DMS79 treated with DMSO at 0.1 percent for 48 hours (cell line): ENCODE results near the gene LMCD1.
A peak's percentile ranks its signal among the peaks of the same experiment; 100 is the strongest.

Source experiments
- DNase-seq: peaks from one replicate; lab custom pipeline; 2025; lab: John Stamatoyannopoulos, UW

Gene LMCD1

GRCh38 chr3:8505621-8506020 is 4.0 kb downstream of the LMCD1 start:
- peak; percentile 3 for DNase-seq

- peak; percentile 20 for DNase-seq
These were observed 5.0 kb downstream of the LMCD1 start for GRCh38 chr3:8506571-8507061.

GRCh38 chr3:8507496-8507895 is 5.9 kb downstream of the LMCD1 start:
- DNase-seq: no peak

- DNase-seq: no peak
These were observed 8.3 kb downstream of the LMCD1 start for GRCh38 chr3:8509961-8510360.

GRCh38 chr3:8512234-8512633 is 10.6 kb downstream of the LMCD1 start:
- no peak for DNase-seq

- no peak for DNase-seq
These were observed 14.5 kb downstream of the LMCD1 start for GRCh38 chr3:8516047-8516661.

GRCh38 chr3:8516783-8517182 is 15.2 kb downstream of the LMCD1 start:
- no peak for DNase-seq

- DNase-seq: no peak
These were observed 15.9 kb downstream of the LMCD1 start for GRCh38 chr3:8517487-8517886.

GRCh38 chr3:8518138-8518537 is 16.5 kb downstream of the LMCD1 start:
- no peak for DNase-seq

GRCh38 chr3:8519156-8519555 is 17.5 kb downstream of the LMCD1 start:
- no peak for DNase-seq

GRCh38 chr3:8519774-8520448 is 18.3 kb downstream of the LMCD1 start:
- DNase-seq: no peak

GRCh38 chr3:8520816-8521403 is 19.3 kb downstream of the LMCD1 start:
- DNase-seq: no peak

GRCh38 chr3:8523041-8523440 is 21.4 kb downstream of the LMCD1 start:
- DNase-seq: no peak

- DNase-seq: no peak
These were observed 22.6 kb downstream of the LMCD1 start for GRCh38 chr3:8524249-8524648.

- DNase-seq: no peak
These were observed 23.2 kb downstream of the LMCD1 start for GRCh38 chr3:8524656-8525399.

GRCh38 chr3:8525893-8526292 is 24.3 kb downstream of the LMCD1 start:
- no peak for DNase-seq

- no peak for DNase-seq
These were observed 27.6 kb downstream of the LMCD1 start for GRCh38 chr3:8529181-8529637.

GRCh38 chr3:8529738-8530525 is 28.3 kb downstream of the LMCD1 start:
- no peak for DNase-seq

GRCh38 chr3:8530581-8530980 is 29.0 kb downstream of the LMCD1 start:
- DNase-seq: no peak

- no peak for DNase-seq
These were observed 30.7 kb downstream of the LMCD1 start for GRCh38 chr3:8532251-8532871.
